ENCODE data around the gene SP6. TPM values are rescaled to one million over a fixed set of nuclear protein-coding genes. Genes with fewer than 3 reads are reported as not detected.

SP6 gene
- total and polyA plus RNA-seq, 2 of the 4 experiments (the other 2 are of a cell fraction), result under 0.01 to 0.31 TPM

- TF ChIP-seq ELK1 (IDR thresholded peaks at IDR 0.05; ENCODE audit: borderline replicate concordance, low read depth, low read length), result no peak
- no peak for TF ChIP-seq USF2 (IDR thresholded peaks at IDR 0.05; ENCODE audit: low read depth, low read length)
- TF ChIP-seq MAZ (IDR thresholded peaks at IDR 0.05; ENCODE audit: borderline replicate concordance, low read depth, low read length), result no peak
- no peak for TF ChIP-seq FOS (IDR thresholded peaks at IDR 0.05; ENCODE audit: low read depth, low read length)
- no peak for TF ChIP-seq RFX5 (IDR thresholded peaks at IDR 0.05; ENCODE audit: low read depth, low read length)
- TF ChIP-seq BHLHE40 (IDR thresholded peaks at IDR 0.05; ENCODE audit: low read depth, low read length), result no peak
- no peak for TF ChIP-seq CTCF (conservative IDR thresholded peaks at IDR 0.05; ENCODE audit: low read depth, low read length)
- no peak for TF ChIP-seq RAD21 (IDR thresholded peaks at IDR 0.05; ENCODE audit: low read length)
- no peak for TF ChIP-seq CHD1 (IDR thresholded peaks at IDR 0.05; ENCODE audit: low read depth, low read length)
- TF ChIP-seq RCOR1 (IDR thresholded peaks at IDR 0.05; ENCODE audit: insufficient replicate concordance, low read length), result no peak
- no peak for TF ChIP-seq NFE2L2 (IDR thresholded peaks at IDR 0.05; ENCODE audit: low read depth, low read length)
- TF ChIP-seq MAFK (IDR thresholded peaks at IDR 0.05; ENCODE audit: low read depth, low read length), result no peak
- TF ChIP-seq MXI1 (IDR thresholded peaks at IDR 0.05; ENCODE audit: borderline replicate concordance, low read depth, low read length), result no peak
- TF ChIP-seq POLR2A (IDR thresholded peaks at IDR 0.05; ENCODE audit: low read depth, low read length), result no peak
- TF ChIP-seq SMC3 (IDR thresholded peaks at IDR 0.05; ENCODE audit: low read depth, low read length), result no peak
- no peak for TF ChIP-seq CEBPB (IDR thresholded peaks at IDR 0.05; ENCODE audit: low read depth, low read length)
- Histone ChIP-seq H3K4me1 (ENCODE audit: control insufficient read depth, insufficient read depth, low read length) (peaks cover 4% of the 10 kb centered on the region; the same call in 1 of the 2 replicates), H4K8ac (ENCODE audit: low read depth in 2 of 2, low read length in 2 of 2) (no peak overlapping the region), H2AFZ (replicated peaks; ENCODE audit: low read length, poor library complexity) (no peak overlapping the region), H2BK120ac (ENCODE audit: low read depth, low read length) (no peak overlapping the region), H3K14ac (replicated peaks; ENCODE audit: low read depth, low read length) (no peak overlapping the region), H2BK15ac (ENCODE audit: low read depth, low read length) (no peak overlapping the region), H3K18ac (ENCODE audit: low read depth, low read length) (no peak overlapping the region), H2AK9ac (replicated peaks; ENCODE audit: low read depth, low read length, poor library complexity) (no peak overlapping the region), H3K9ac (ENCODE audit: low read depth, low read length) (no peak overlapping the region), H3K9me1 (ENCODE audit: insufficient read depth, low read length) (0 out of 2 replicates have a peak, but pooled peaks cover 4% of the 10 kb centered on the region), H4K5ac (ENCODE audit: low read depth, low read length) (no peak overlapping the region), H3K23ac (ENCODE audit: low read depth, low read length) (no peak overlapping the region), H2BK20ac (ENCODE audit: low read depth, low read length) (no peak overlapping the region), H4K20me1 (ENCODE audit: insufficient read depth, low read length) (peaks cover 8% of the 10 kb centered on the region; the same call in 1 of the 2 replicates), H2AK5ac (ENCODE audit: low read depth, low read length) (no peak overlapping the region), H3K27me3 (ENCODE audit: control insufficient read depth, insufficient read depth, low read length) (no peaks in the 10 kb centered on the region), H3K4me3 (ENCODE audit: insufficient read depth, low read depth, low read length) (no peak overlapping the region), H3K4ac (ENCODE audit: low read depth, low read length) (no peak overlapping the region), H3K79me1 (ENCODE audit: low read depth in 1 of 2, low read length in 2 of 2) (peaks cover 0 to 13% of the 10 kb centered on the region in 2 experiments; a peak in 1 of 4 replicates), H3K4me2 (ENCODE audit: low read depth, low read length) (no peak overlapping the region), H3K56ac (ENCODE audit: extremely low read depth, insufficient read depth, low read length) (no peak overlapping the region), H2BK5ac (ENCODE audit: low read depth, low read length, poor library complexity, severe bottlenecking) (no peak overlapping the region), H3K27ac (ENCODE audit: insufficient read depth, low read length) (no peak overlapping the region), H3K36me3 (ENCODE audit: control insufficient read depth, insufficient read depth, low read length) (peaks cover 61% of the 10 kb centered on the region), H3K9me3 (ENCODE audit: control insufficient read depth, insufficient read depth, low read length) (no peaks in the 10 kb centered on the region), H4K91ac (ENCODE audit: insufficient read depth, low read depth, low read length) (no peak overlapping the region)
- POLR2A ChIA-PET (ENCODE audit: unreplicated experiment), result no interaction called here
- no peak for ATAC-seq (ENCODE audit: low read depth)
- dilution Hi-C loops (cut with HindIII; ENCODE audit: low sequenced_read_pairs, unreplicated experiment) (no loop called here), in situ Hi-C loops (cut with MboI; ENCODE audit: low sequenced_read_pairs) (no loop called here), intact Hi-C loops (cut with micrococcal nuclease) (no loop called here)
- DNase-seq, result no peak
- 100% methylated on average over 2 of the region's 10 CpGs; no CpG with 5 or more reads in 1 of the 2 experiments for WGBS, 2 experiments (ENCODE audit: extremely low coverage in 2 of 2, insufficient read length in 1 of 2)
- no TSS peak for BruUV-seq (replicated peaks)
- CTCF ChIA-PET, result no interaction called here
Measured at GRCh38 chr17:47816947-47817346, 34.0 kb downstream of the SP6 start.
